Activated CD8-positive, alpha-beta T cell treated with anti-CD3 and anti-CD28 coated beads for 36 hours (primary cell): ENCODE data around the gene TLR10. TPM values are rescaled to one million over a fixed set of nuclear protein-coding genes. Genes with fewer than 3 reads are reported as not detected.
A peak's percentile ranks its signal among the peaks of the same experiment; 100 is the strongest.

Source experiments
- ATAC-seq: fragments of 200-7000 bp; cut with Tn5 transposase; one replicate; pipeline ENCODE4 v1.10.0; 2021; ENCODE audit warnings: mild to moderate bottlenecking, moderate library complexity
- CTCF ChIA-PET: fragments of 350-600 bp; sonication (Branson Sonifier 250); formaldehyde crosslinking; loops from one replicate; lab custom pipeline; 2021; ENCODE audit warnings: antibody characterized with exemption; lab: Charles Lee
- POLR2A ChIA-PET: fragments of 350-600 bp; sonication (Branson Sonifier 250); formaldehyde crosslinking; loops from one replicate; lab custom pipeline; 2021; ENCODE audit warnings: antibody characterized with exemption; lab: Charles Lee
- DNase-seq: peaks from one replicate; pipeline ENCODE4 v3.0.0-alpha.2; 2020
- H3K27ac Mint-ChIP-seq: one replicate; pipeline ENCODE4 v1.8.0; 2021; ENCODE audit warnings: mild to moderate bottlenecking, mixed read lengths
- H3K27me3 Mint-ChIP-seq: one replicate; pipeline ENCODE4 v1.8.0; 2021; ENCODE audit warnings: mixed read lengths
- H3K36me3 Mint-ChIP-seq: one replicate; pipeline ENCODE4 v1.8.0; 2021; ENCODE audit warnings: low read depth, mixed read lengths
- H3K4me1 Mint-ChIP-seq: one replicate; pipeline ENCODE4 v1.8.0; 2021; ENCODE audit warnings: low read depth, mixed read lengths
- H3K4me3 Mint-ChIP-seq: one replicate; pipeline ENCODE4 v1.8.0; 2021; ENCODE audit warnings: mild to moderate bottlenecking, moderate library complexity, mixed read lengths
- H3K9me3 Mint-ChIP-seq: one replicate; pipeline ENCODE4 v1.8.0; 2021; ENCODE audit warnings: mixed read lengths
- intact Hi-C: fragments of 100-400 bp; cut with micrococcal nuclease; formaldehyde crosslinking; loops from one replicate; pipeline ENCODE4 v1.10.0; 2022
- total RNA-seq, 2 experiments: library from RNA; stranded (reverse); gene quantifications; one replicate each; pipeline ENCODE4 v1.2.3, GENCODE V29; 2021
- TF ChIP-seq, protein P1 (sequence below): fragments of 200-600 bp; IDR thresholded peaks from one replicate; pipeline ENCODE4 v1.8.0; 2022; ENCODE audit warnings: antibody characterized with exemption, mild to moderate bottlenecking

Gene TLR10
- total RNA-seq, 2 experiments from 2014 or later, result 0.11 to 0.22 TPM

DNA sequence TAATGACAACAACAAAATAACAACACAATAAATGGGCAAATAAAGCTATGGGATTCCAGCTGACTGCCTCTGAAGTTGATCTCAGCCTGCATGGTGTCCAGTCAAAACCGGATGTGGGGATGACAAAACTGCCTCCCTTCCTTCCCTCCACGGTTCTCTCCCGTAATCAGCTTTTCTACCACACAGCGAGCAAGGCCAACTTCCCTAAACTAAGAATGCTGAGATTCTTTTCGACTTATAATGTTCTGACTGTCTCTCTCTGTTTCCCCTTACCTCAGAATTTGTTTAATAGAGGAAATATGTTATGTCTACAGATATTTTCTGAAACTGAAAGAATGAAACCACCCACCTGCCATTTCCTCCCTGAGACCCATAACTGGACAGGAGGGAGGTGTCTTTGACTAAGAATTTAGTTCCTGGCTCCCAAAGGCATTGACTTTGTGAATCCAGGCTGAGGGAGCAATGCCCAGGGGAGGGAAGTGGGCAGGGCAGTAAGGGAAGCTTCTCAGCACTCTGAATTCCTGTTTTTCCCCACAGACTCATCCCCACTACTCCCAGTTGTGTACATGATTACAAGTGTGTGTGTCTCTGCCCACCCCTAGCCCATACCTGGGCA is 22.8 kb upstream of the TLR10 start:
- TF ChIP-seq, protein P1, sequence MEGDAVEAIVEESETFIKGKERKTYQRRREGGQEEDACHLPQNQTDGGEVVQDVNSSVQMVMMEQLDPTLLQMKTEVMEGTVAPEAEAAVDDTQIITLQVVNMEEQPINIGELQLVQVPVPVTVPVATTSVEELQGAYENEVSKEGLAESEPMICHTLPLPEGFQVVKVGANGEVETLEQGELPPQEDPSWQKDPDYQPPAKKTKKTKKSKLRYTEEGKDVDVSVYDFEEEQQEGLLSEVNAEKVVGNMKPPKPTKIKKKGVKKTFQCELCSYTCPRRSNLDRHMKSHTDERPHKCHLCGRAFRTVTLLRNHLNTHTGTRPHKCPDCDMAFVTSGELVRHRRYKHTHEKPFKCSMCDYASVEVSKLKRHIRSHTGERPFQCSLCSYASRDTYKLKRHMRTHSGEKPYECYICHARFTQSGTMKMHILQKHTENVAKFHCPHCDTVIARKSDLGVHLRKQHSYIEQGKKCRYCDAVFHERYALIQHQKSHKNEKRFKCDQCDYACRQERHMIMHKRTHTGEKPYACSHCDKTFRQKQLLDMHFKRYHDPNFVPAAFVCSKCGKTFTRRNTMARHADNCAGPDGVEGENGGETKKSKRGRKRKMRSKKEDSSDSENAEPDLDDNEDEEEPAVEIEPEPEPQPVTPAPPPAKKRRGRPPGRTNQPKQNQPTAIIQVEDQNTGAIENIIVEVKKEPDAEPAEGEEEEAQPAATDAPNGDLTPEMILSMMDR, result no peak
- ATAC-seq (peak; percentile 43), DNase-seq (peak; percentile 26)
- Mint-ChIP-seq H3K9me3 (peaks cover 21% of the 10 kb centered on the region), H3K27me3 (no peaks in the 10 kb centered on the region), H3K27ac (peak overlapping the region; percentile 88), H3K4me1 (peaks cover 19% of the 10 kb centered on the region), H3K4me3 (peak overlapping the region; percentile 64), H3K36me3 (peaks cover 20% of the 10 kb centered on the region)
- ChIA-PET CTCF (interaction anchor here (0.6 to 4.2 kb wide), 13 partner anchors 10 to 387 kb away, joined by 3 to 55 read pairs (median 5); partner anchors contain the start of genes FAM114A1, TLR10 and TLR6), POLR2A (interaction anchor here (0.6 to 1.1 kb wide), 2 partner anchors 11 to 14 kb away, joined by 3 to 4 read pairs; no protein-coding TSS in a partner anchor)
- intact Hi-C loops, result no loop called here

DNA sequence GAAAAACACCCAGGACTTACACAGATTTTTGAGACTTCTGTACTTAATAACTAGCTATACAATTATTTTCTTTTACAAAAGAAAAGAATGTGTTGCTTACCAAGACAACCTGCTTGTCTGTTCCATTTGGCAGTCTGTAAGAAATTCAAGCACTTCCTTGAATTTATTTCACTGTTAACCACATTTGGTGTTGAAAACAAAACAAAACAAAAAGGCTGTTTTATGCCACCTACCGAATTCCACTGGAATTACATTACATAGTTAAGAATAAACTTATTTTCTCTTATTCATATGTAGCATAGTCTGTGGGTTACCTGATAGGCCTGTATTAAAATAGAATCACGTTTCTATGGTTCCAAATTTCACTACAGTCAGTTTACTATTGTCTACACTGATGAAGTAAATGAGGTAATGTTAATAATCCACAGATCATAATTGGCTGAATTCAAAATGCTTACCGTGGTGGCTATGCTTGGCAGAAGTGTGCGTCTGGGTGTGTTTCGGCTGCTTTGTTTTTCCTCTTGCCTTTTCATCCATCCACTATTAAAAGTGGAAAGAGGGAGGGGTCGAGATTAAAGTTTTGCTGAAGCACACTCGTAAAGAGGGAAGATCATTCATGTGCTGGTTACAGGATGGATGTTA is 22.0 kb upstream of the TLR10 start, which contains the start of gene TLR1:
TLR1 (minus strand) TSS at position 138 of the 642 bp plus-strand sequence. CDS start 5,960 bp downstream, outside the sequence.
- Mint-ChIP-seq H3K36me3 (peaks cover 28% of the 10 kb centered on the region), H3K27ac (peak within 1 kb of the TSS; percentile 88), H3K4me1 (peaks cover 19% of the 10 kb centered on the region), H3K9me3 (peaks cover 27% of the 10 kb centered on the region), H3K4me3 (peak within 1 kb of the TSS; percentile 64), H3K27me3 (no peaks in the 10 kb centered on the region)
- ChIA-PET POLR2A (interaction anchor here (0.8 to 1.1 kb wide), 3 partner anchors 11 to 149 kb away, joined by 3 to 4 read pairs (median 4); no protein-coding TSS in a partner anchor), CTCF (interaction anchor here (0.9 to 4.2 kb wide), 29 partner anchors 9 to 625 kb away, joined by 3 to 55 read pairs (median 5); partner anchors contain the start of genes FAM114A1, TLR10 and TLR6)
- DNase-seq, result no peak
- ATAC-seq, result peak; percentile 82
- TF ChIP-seq, protein P1, result peak; percentile 77
- intact Hi-C loops, result loop anchor here (5.0 kb wide), 1 partner anchor 42 kb away; no protein-coding TSS in a partner anchor

DNA sequence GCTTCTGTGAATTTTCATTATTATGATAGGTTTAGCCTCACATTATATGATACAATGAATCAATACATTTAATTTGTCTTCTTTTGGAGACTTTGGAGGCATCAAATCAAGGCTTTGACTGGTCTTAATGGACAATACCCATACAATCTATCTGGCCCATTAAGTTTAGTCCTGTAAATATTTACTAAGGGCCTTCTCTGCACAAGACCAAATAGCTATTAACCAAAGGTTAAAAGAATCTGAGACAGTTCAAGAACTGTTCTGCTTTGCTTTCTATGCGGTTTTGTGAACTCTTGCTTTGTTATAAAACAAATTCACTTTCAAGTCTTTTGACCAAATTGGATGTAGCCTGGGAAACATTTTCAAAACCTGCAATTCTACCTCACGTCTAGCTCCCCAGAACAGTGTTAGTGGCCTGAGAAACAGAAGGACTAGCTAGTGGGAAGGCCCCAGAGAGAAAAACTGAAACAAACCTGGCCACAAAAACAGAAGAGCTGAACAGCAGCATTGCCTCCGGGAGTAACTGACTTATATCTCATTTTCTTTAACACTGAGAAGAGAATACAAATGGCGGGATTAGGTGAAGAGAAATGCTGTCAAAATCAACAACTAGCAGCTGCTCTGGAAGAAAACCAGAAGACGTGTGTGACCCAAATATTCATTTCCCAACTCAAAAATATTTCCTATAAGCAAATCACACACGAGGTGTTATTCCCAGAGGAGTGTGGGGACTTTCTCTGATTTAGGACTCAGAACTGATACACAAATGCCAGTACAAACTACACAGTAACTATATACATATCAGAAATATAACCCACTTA is 21.3 kb upstream of the TLR10 start:
- no peaks in the 10 kb centered on the region for H3K27me3 Mint-ChIP-seq
- peaks cover 33% of the 10 kb centered on the region for H3K9me3 Mint-ChIP-seq
- CTCF ChIA-PET, result interaction anchor here (0.6 to 4.2 kb wide), 28 partner anchors 10 to 624 kb away, joined by 3 to 55 read pairs (median 5); partner anchors contain the start of genes FAM114A1, TLR10 and TLR6
- TF ChIP-seq, protein P1, result no peak
- H3K4me1 Mint-ChIP-seq, result peaks cover 19% of the 10 kb centered on the region
- peak overlapping the region; percentile 88 for H3K27ac Mint-ChIP-seq
- H3K4me3 Mint-ChIP-seq, result peak overlapping the region; percentile 64
- ATAC-seq (peak; percentile 57), DNase-seq (peak; percentile 21)
- intact Hi-C loops, result loop anchor here (5.0 kb wide), 1 partner anchor 42 kb away; no protein-coding TSS in a partner anchor
- H3K36me3 Mint-ChIP-seq, result peaks cover 36% of the 10 kb centered on the region
- POLR2A ChIA-PET, result interaction anchor here (0.8 to 1.3 kb wide), 4 partner anchors 11 to 148 kb away, joined by 3 to 6 read pairs (median 4); no protein-coding TSS in a partner anchor

DNA sequence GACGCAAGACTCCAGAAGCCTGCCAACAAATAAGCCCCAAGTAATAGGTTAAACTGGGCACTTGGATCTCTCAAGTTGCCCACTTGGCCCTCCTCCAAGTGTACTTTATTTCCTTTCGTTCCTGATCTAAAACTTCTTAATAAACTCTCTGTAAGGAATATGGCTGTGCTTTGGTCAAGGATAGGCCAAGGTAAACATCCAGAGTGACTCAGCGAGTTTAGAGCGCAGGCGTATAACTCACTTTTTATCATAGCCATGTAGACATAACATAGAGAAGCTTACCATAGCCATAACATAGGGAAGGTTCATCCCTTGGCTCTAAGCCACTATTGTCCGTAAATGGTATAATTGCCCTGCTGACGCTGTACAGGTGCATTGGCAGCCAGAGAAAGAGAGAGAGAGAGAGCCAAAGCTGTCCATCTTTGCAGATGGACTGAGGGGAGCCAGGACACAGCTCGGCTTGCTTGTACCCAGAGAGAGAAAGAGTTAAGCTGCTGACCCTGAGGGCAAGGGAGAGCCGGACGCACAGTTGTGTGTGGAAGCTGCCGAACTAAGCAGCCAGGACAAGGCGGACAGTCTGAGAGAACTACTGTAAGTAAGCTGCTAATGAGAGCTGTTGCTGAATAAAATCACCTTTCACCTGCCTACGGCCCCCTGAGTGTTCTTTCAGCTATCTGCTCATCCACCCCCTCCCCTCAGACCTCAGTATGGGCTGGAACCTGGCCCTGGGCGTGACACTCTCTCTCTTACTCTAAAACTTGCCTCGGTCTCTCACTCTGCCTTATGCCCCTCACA is 20.0 kb upstream of the TLR10 start:
- DNase-seq (peak; percentile 28), ATAC-seq (no peak)
- TF ChIP-seq, protein P1, result no peak
- Mint-ChIP-seq H3K27me3 (no peaks in the 10 kb centered on the region), H3K4me3 (no peak overlapping the region), H3K36me3 (peaks cover 45% of the 10 kb centered on the region), H3K27ac (no peak overlapping the region), H3K4me1 (peaks cover 19% of the 10 kb centered on the region), H3K9me3 (peaks cover 35% of the 10 kb centered on the region)
- CTCF ChIA-PET, result interaction anchor here (1.2 to 4.2 kb wide), 8 partner anchors 8 to 72 kb away, joined by 3 to 55 read pairs (median 16); partner anchors contain the start of genes TLR10 and TLR6
- intact Hi-C loops, result loop anchor here (5.0 kb wide), 1 partner anchor 40 kb away; no protein-coding TSS in a partner anchor
- POLR2A ChIA-PET, result interaction anchor here (1.3 kb wide), 2 partner anchors 10 to 12 kb away, joined by 3 to 6 read pairs; no protein-coding TSS in a partner anchor
